ENCODE data around the gene SCYGR1.
A peak's percentile ranks its signal among the peaks of the same experiment; 100 is the strongest.

SCYGR1 gene

DNA sequence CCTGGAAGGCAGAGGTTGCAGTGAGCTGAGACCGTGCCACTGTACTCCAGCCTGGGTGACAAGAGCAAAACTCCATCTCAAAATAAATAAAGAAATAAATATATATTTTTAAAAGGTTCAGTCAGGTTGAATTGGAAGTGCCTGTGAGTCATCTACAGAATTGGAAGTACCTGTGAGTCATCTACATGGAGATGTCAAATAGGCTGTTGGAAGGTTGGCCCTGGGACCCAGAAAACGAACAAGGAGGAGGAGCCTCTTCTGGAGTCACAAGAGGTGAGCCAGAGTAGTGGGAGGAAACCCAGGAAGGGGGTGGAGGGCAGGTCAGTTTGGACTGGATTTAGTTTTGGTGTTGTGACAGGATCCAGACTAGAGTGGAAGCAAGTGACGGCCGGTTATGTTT is 15.2 kb upstream of the SCYGR1 start:
- no peak for DNase-seq (ENCODE audit: low read depth)
- TF ChIP-seq, protein P1, sequence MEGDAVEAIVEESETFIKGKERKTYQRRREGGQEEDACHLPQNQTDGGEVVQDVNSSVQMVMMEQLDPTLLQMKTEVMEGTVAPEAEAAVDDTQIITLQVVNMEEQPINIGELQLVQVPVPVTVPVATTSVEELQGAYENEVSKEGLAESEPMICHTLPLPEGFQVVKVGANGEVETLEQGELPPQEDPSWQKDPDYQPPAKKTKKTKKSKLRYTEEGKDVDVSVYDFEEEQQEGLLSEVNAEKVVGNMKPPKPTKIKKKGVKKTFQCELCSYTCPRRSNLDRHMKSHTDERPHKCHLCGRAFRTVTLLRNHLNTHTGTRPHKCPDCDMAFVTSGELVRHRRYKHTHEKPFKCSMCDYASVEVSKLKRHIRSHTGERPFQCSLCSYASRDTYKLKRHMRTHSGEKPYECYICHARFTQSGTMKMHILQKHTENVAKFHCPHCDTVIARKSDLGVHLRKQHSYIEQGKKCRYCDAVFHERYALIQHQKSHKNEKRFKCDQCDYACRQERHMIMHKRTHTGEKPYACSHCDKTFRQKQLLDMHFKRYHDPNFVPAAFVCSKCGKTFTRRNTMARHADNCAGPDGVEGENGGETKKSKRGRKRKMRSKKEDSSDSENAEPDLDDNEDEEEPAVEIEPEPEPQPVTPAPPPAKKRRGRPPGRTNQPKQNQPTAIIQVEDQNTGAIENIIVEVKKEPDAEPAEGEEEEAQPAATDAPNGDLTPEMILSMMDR (IDR thresholded peaks at IDR 0.05; ENCODE audit: control insufficient read depth, extremely low read depth, insufficient read depth), result no peak
- no peak overlapping the region for H3K4me3 ChIP-seq (ENCODE audit: low read depth, low read length)

DNA sequence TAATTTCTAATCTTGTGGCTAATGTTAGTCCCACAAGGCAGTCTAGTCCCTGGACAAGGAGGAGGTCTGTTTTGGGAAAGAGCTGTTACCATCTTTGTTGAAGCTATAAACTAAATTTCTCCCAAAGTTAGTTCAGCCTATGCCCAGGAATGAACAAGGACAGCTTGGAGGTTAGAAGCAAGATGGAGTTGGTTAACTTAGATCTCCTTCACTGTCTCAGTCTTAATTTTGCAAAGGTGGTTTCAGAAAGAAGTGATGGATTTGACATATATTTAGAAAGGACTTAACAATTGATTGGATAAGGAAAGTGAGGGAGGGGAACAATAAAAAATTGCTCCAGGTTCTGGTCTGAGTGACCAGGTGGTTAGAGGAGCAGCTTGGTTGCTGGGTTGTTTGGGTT is 14.6 kb upstream of the SCYGR1 start:
- H3K4me3 ChIP-seq (ENCODE audit: low read depth, low read length), result no peak overlapping the region
- no peak for DNase-seq (ENCODE audit: low read depth)
- TF ChIP-seq, protein P1 (IDR thresholded peaks at IDR 0.05; ENCODE audit: control insufficient read depth, extremely low read depth, insufficient read depth), result no peak

DNA sequence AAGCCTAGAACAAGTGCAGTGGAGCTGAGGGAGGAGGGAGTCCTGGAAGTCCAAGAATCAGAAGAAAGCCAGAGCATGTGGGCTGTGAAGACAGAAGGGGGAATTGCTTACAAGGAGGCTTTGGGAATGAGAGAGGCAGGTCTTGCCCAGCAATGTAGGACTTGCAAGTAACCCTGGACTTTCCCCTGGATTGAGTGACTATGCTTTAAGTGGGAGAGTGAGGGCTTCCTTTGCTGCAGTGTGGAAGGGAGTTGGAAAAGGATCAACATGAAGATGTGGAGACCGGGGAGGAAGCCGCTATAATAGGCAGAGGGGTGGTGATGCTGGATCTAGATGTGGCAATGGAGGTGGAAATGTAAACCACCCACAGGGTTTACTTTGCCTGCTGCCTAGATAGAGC is 13.8 kb upstream of the SCYGR1 start:
- no peak overlapping the region for H3K4me3 ChIP-seq (ENCODE audit: low read depth, low read length)
- TF ChIP-seq, protein P1 (IDR thresholded peaks at IDR 0.05; ENCODE audit: control insufficient read depth, extremely low read depth, insufficient read depth), result no peak
- no peak for DNase-seq (ENCODE audit: low read depth)

DNA sequence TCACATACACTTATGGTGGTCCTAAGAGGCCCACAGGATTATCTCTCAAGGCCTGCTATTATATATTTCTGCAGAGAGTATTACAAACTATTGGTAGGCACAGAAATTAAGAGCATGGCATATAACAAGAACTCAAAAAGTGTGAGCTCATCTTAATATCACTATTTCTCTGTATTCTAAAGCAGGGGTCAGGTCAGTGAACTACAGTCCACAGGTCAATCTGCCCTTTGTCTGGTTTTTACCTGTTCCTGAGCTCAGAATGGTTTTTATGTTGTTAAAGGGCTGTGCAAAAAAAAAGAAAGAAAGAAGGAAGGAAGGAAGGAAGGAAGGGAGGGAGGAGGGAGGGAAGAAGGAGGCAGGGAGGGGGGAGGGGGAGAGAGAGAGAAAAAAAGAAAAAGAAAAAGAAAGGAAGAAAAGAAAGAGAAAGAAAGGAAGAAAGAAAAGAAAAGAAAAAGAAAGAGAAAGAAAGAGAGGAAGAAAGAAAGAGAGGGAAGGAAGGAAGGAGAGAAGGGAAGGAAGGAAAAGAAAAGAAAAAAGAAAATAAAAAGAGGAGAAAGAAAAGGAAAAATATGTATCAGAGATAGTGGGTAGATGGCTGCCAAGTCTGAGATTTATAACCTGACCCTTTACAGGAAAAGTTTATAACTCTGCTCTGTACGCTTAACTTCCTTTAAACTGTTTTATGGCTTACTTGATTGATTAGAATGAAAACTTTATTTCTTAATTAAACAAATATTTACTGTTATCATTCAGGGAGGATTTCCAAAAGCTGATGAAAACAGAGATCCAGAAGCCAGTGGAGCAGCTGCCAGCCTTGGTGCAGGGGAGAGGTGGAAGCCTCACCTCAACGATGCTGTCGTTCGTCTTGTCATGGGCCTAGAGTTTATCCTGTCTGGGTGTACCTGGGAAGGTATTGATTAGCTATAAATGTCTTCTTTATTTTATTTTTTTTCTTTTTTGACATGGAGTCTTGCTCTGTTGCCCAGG is 11.2 kb upstream of the SCYGR1 start:
- H3K4me3 ChIP-seq (ENCODE audit: low read depth, low read length), result no peak overlapping the region
- TF ChIP-seq, protein P1 (IDR thresholded peaks at IDR 0.05; ENCODE audit: control insufficient read depth, extremely low read depth, insufficient read depth), result no peak
- DNase-seq (ENCODE audit: low read depth), result peak; percentile 44

DNA sequence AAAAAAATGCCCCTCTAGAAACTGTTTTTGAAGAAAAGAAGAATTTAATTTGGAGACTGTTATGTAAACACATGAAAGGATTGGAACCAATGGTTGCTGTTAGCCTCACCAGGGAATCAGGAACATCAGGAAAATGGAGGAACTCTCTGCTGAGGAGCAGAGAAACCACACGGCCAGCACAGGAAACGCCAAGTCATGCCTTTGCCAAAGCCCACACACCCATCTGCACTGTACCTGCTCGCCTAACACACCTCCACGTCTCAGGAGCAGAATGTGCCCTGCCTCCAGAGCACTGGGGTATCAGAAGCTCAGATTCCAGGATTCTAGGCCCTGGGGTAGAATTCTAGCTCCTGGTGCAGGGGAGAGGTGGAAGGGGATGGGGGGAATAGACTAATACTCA is 9.8 kb upstream of the SCYGR1 start:
- no peak for DNase-seq (ENCODE audit: low read depth)
- TF ChIP-seq, protein P1 (IDR thresholded peaks at IDR 0.05; ENCODE audit: control insufficient read depth, extremely low read depth, insufficient read depth), result no peak
- no peak overlapping the region for H3K4me3 ChIP-seq (ENCODE audit: low read depth, low read length)

DNA sequence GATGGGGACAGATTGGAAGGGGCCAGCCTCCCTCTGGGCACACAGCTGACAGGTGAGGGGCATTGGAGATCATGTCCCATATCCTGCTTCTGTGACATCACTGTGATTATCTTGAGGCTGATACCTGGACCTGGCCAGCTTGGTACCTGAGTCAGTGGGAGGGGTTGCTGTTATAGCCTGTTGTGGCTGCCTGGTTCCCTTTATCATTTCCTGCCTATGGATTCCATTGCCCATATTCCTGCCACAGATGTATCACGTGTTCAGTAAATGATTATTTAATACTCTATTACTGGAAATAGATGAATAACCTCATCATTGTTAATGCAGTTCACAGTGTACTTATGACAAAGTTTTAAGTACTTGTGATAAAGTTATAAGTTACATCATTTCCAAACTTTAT is 7.8 kb upstream of the SCYGR1 start:
- no peak for DNase-seq (ENCODE audit: low read depth)
- no peak overlapping the region for H3K4me3 ChIP-seq (ENCODE audit: low read depth, low read length)
- TF ChIP-seq, protein P1 (IDR thresholded peaks at IDR 0.05; ENCODE audit: control insufficient read depth, extremely low read depth, insufficient read depth), result no peak
